IPS-11a (cell line): ENCODE data around the gene RPS21.

Experiments used
- H3K4me3 ChIP-seq: one replicate; pipeline ENCODE4 v1.5.1; 2013; ENCODE audit warnings: low read depth, low read length, control low read depth

The RPS21 gene

GRCh38 chr20:62394248-62395245, 7.6 kb downstream of the RPS21 start:
- no peak overlapping the region for H3K4me3 ChIP-seq

- H3K4me3 ChIP-seq = no peak overlapping the region
Measured at GRCh38 chr20:62395311-62396242, 8.7 kb downstream of the RPS21 start.

GRCh38 chr20:62396367-62397239, 9.7 kb downstream of the RPS21 start:
- H3K4me3 ChIP-seq = no peak overlapping the region

- H3K4me3 ChIP-seq = no peak overlapping the region
Measured at GRCh38 chr20:62398120-62398821, 11.4 kb downstream of the RPS21 start.

GRCh38 chr20:62400021-62400420, 13.1 kb downstream of the RPS21 start:
- H3K4me3 ChIP-seq = no peak overlapping the region

- no peak overlapping the region for H3K4me3 ChIP-seq
Measured at GRCh38 chr20:62400541-62400940, 13.6 kb downstream of the RPS21 start.

GRCh38 chr20:62401331-62401779, 14.5 kb downstream of the RPS21 start:
- H3K4me3 ChIP-seq = no peak overlapping the region

- no peak overlapping the region for H3K4me3 ChIP-seq
Measured at GRCh38 chr20:62402456-62403150, 15.7 kb downstream of the RPS21 start.

- no peak overlapping the region for H3K4me3 ChIP-seq
Measured at GRCh38 chr20:62403331-62403730, 16.4 kb downstream of the RPS21 start.

- no peak overlapping the region for H3K4me3 ChIP-seq
Measured at GRCh38 chr20:62404112-62404665, 17.3 kb downstream of the RPS21 start.

- H3K4me3 ChIP-seq = no peak overlapping the region
Measured at GRCh38 chr20:62404761-62405107, 17.8 kb downstream of the RPS21 start.

GRCh38 chr20:62405108-62405980, 18.4 kb downstream of the RPS21 start:
- H3K4me3 ChIP-seq = no peak overlapping the region

- H3K4me3 ChIP-seq = no peak overlapping the region
Measured at GRCh38 chr20:62405981-62406513, 19.1 kb downstream of the RPS21 start.

GRCh38 chr20:62406635-62407176, 19.8 kb downstream of the RPS21 start:
- peak overlapping the region; percentile 45 for H3K4me3 ChIP-seq

GRCh38 chr20:62407221-62407992, 20.5 kb downstream of the RPS21 start, which contains the start of gene CABLES2:
CABLES2 (minus strand) TSS chr20:62407285; CDS start chr20:62407276, 9 bp downstream.
- peak within 1 kb of the TSS; percentile 45 for H3K4me3 ChIP-seq

GRCh38 chr20:62408055-62408454, 21.2 kb downstream of the RPS21 start:
- no peak overlapping the region for H3K4me3 ChIP-seq

- no peak overlapping the region for H3K4me3 ChIP-seq
Measured at GRCh38 chr20:62408640-62409039, 21.7 kb downstream of the RPS21 start.
